GM12878 (cell line): ENCODE measurements around the gene GM2A. TPM values are rescaled to one million over a fixed set of nuclear protein-coding genes. Genes with fewer than 3 reads are reported as not detected.

Experiments
- ATAC-seq: fragments of 200-7000 bp; cut with Tn5 transposase; 3 replicates; pipeline ENCODE4 v1.9.1; 2020; ENCODE audit warnings: mild to moderate bottlenecking, moderate library complexity
- BruUV-seq: library from RNA; stranded (reverse); fragments of 400-500 nt; replicated peaks from 2 replicates; lab custom pipeline; 2021; lab: Mats Ljungman, UMichigan
- CTCF ChIA-PET: fragments of 300-600 bp; sonication (Branson Sonifier 250); formaldehyde crosslinking; extraction: SDS; loops from one replicate; lab custom pipeline; 2021; ENCODE audit warnings: inconsistent platforms; lab: Yijun Ruan, JAX
- POLR2A ChIA-PET: fragments of 350-600 bp; formaldehyde crosslinking; extraction: SDS; loops from one replicate; lab custom pipeline; 2021; ENCODE audit warnings: inconsistent platforms; lab: Charles Lee
- RAD21 ChIA-PET: fragments of 300-600 bp; sonication (Branson Sonifier 250); formaldehyde crosslinking; loops from one replicate; lab custom pipeline; 2023; ENCODE audit warnings: antibody characterized with exemption; ENCODE audit not compliant: unreplicated experiment; lab: Charles Lee
- SMC1A ChIA-PET: fragments of 300-600 bp; sonication (Branson Sonifier 250); formaldehyde crosslinking; loops from one replicate; lab custom pipeline; 2023; ENCODE audit not compliant: unreplicated experiment, uncharacterized antibody; lab: Charles Lee
- DNase-seq: peaks from one replicate; pipeline ENCODE4 v3.0.0-alpha.2; 2011; ENCODE audit warnings: low read depth, low spot score
- FAIRE-seq: peaks from 3 replicates; lab custom pipeline; 2011; peaks lifted over from hg19 to GRCh38; lab: Jason Lieb, UNC
- H2AFZ ChIP-seq: 2 replicates; pipeline ENCODE4 v1.6.0; 2011; ENCODE audit warnings: low read depth, low read length, control low read depth; ENCODE audit not compliant: control insufficient read depth
- H3K27ac ChIP-seq: 2 replicates; pipeline ENCODE4 v1.5.1; 2011; ENCODE audit warnings: control low read depth; ENCODE audit not compliant: control insufficient read depth, insufficient read depth
- H3K27me3 ChIP-seq, 2 experiments: replicated peaks in 1 of 2; 2 replicates each; pipeline versions ENCODE4 v1.6.0 to v1.6.1; 2011; ENCODE audit warnings: low read length in 1 of 2; ENCODE audit not compliant: control insufficient read depth in 2 of 2, insufficient read depth in 2 of 2
- H3K36me3 ChIP-seq, 2 experiments: 2 replicates each; pipeline ENCODE4 v1.5.1; 2011; ENCODE audit warnings: low read length in 1 of 2; ENCODE audit not compliant: control insufficient read depth in 2 of 2, insufficient read depth in 2 of 2
- H3K4me1 ChIP-seq: 2 replicates; pipeline ENCODE4 v1.6.1; 2011; ENCODE audit warnings: mild to moderate bottlenecking, low read length, moderate library complexity, mixed read lengths; ENCODE audit not compliant: control insufficient read depth, insufficient read depth
- H3K4me2 ChIP-seq: 2 replicates; pipeline ENCODE4 v1.6.0; 2011; ENCODE audit warnings: control low read depth; ENCODE audit not compliant: control insufficient read depth, insufficient read depth
- H3K4me3 ChIP-seq: fragments of 200-600 bp; sonication (generic); 2 replicates; pipeline ENCODE4 v1.5.1; 2016
- H3K79me2 ChIP-seq: 2 replicates; pipeline ENCODE4 v1.6.0; 2011; ENCODE audit warnings: low read length; ENCODE audit not compliant: control insufficient read depth, insufficient read depth
- H3K9ac ChIP-seq: 2 replicates; pipeline ENCODE4 v1.8.0; 2011; ENCODE audit warnings: low read length, control low read depth, mixed read lengths; ENCODE audit not compliant: control insufficient read depth, insufficient read depth
- H3K9me3 ChIP-seq: replicated peaks from 3 replicates; pipeline ENCODE4 v1.5.1; 2011; ENCODE audit warnings: mild to moderate bottlenecking, low read length; ENCODE audit not compliant: control insufficient read depth, insufficient read depth
- H4K20me1 ChIP-seq: 2 replicates; pipeline ENCODE4 v1.6.0; 2011; ENCODE audit not compliant: control insufficient read depth, insufficient read depth
- E4F1 ChIP-seq: fragments of 450-650 bp; IDR thresholded peaks from 2 replicates; pipeline ENCODE4 v1.6.1; 2018; ENCODE audit warnings: borderline replicate concordance, mild to moderate bottlenecking; ENCODE audit not compliant: partially characterized antibody
- HDAC6 ChIP-seq: fragments of 200-600 bp; sonication (generic); IDR thresholded peaks from one replicate; pipeline ENCODE4 v1.8.0; 2017; ENCODE audit warnings: antibody characterized with exemption; ENCODE audit not compliant: unreplicated experiment
- IRF5 ChIP-seq: fragments of 450-650 bp; IDR thresholded peaks from 2 replicates; pipeline ENCODE4 v1.6.1; 2017; ENCODE audit warnings: borderline replicate concordance
- JUNB ChIP-seq: IDR thresholded peaks from 2 replicates; pipeline ENCODE4 v1.6.1; 2016; ENCODE audit warnings: antibody characterized with exemption, mild to moderate bottlenecking
- PAX5 ChIP-seq: IDR thresholded peaks from 2 replicates; pipeline ENCODE4 v1.6.1; 2011; ENCODE audit warnings: low read depth, low read length, borderline replicate concordance
- PKNOX1 ChIP-seq: fragments of 450-650 bp; IDR thresholded peaks from 2 replicates; pipeline ENCODE4 v1.6.1; 2016; ENCODE audit warnings: mild to moderate bottlenecking
- RAD21 ChIP-seq: IDR thresholded peaks from 2 replicates; pipeline ENCODE4 v1.6.1; 2011; ENCODE audit warnings: mild to moderate bottlenecking, low read depth, low read length, moderate library complexity; ENCODE audit not compliant: insufficient read depth
- RB1 ChIP-seq: fragments of 450-650 bp; formaldehyde crosslinking; IDR thresholded peaks from 2 replicates; pipeline ENCODE4 v1.6.1; 2017; ENCODE audit warnings: mild to moderate bottlenecking, borderline replicate concordance
- SUPT20H ChIP-seq: IDR thresholded peaks from 2 replicates; pipeline ENCODE4 v1.6.1; 2011; ENCODE audit warnings: low read depth, mild to moderate bottlenecking, low read length, moderate library complexity, borderline replicate concordance; ENCODE audit not compliant: control insufficient read depth
- TAF1 ChIP-seq: IDR thresholded peaks from 2 replicates; pipeline ENCODE4 v1.6.1; 2011; ENCODE audit warnings: mild to moderate bottlenecking, low read depth, low read length, borderline replicate concordance
- WGBS: methylation state at CpG from one replicate; pipeline ENCODE4 v1.1.6; 2016; ENCODE audit warnings: low lambda C conversion rate; ENCODE audit not compliant: insufficient replicate concordance, insufficient coverage; ENCODE audit errors: missing lambda C conversion rate; 5-methylcytosine and 5-hydroxymethylcytosine counted together
- in situ Hi-C: fragments of 300-500 bp; cut with MboI; formaldehyde crosslinking; loops from 9 replicates; pipeline ENCODE4 v1.14.3; 2018; ENCODE audit warnings: mixed read lengths
- intact Hi-C: fragments of 100-400 bp; cut with micrococcal nuclease; formaldehyde crosslinking; loops from one replicate; pipeline ENCODE4 v1.14.2; 2022; ENCODE audit not compliant: unreplicated experiment
- polyA plus RNA-seq, 11 experiments: library from polyadenylated mRNA; depleted of rRNA in 4 of 11; unstranded in 6 of 11; stranded (reverse) in 5 of 11; fragments of >200 nt; fragmentation: Nextera tagmentation in 4 of 11; fragmentation: Illumina TruSeq in 1 of 11; extraction: Ambion mirVana in 4 of 11; extraction: Trizol in 1 of 11; gene quantifications; 1 replicate in 1 of 11; 2 replicates in 10 of 11; pipeline versions ENCODE4 v1.2.1 to v1.2.3, GENCODE V29; 2011 to 2016; ENCODE audit warnings: inconsistent platforms in 2 of 11, missing spikeins in 2 of 11, low read depth in 1 of 11
- total RNA-seq, 4 experiments: library from RNA; depleted of rRNA in 3 of 4; stranded (reverse); fragments of >200 nt in 3 of 4; fragmentation: Illumina TruSeq in 1 of 4; extraction: Trizol in 1 of 4; gene quantifications; 2 replicates each; pipeline versions ENCODE4 v1.2.1 to v1.2.3, GENCODE V29; 2013 to 2021

The GM2A gene
- total and polyA plus RNA-seq, 10 of the 15 experiments (the other 5 are each of a cell fraction or from before 2014, with no cell fraction given): 33.6 to 106 (median 68.2) TPM

- no peak for TF ChIP-seq E4F1
- TF ChIP-seq PKNOX1: 0 out of 2 replicates have a peak, but pooled peaks have one; percentile 18
- TF ChIP-seq RAD21: no peak
- no peak for TF ChIP-seq JUNB
These were observed 31.5 kb downstream of the GM2A start (continued) for GRCh38 chr5:151284392-151284967.

GRCh38 chr5:151285683-151286082 lies 32.7 kb downstream of the GM2A start:
- BruUV-seq: no TSS peak
- 92% methylated on average over 5 of the region's 5 CpGs for WGBS
- H3K4me3 ChIP-seq: no peak overlapping the region
- SMC1A ChIA-PET: interaction anchor here (0.9 to 2.5 kb wide), 4 partner anchors 10 to 122 kb away, joined by 3 to 8 read pairs (median 3); no protein-coding TSS in a partner anchor
- no peak for ATAC-seq
- no peaks in the 10 kb centered on the region for H3K4me1 ChIP-seq
- H3K27me3 ChIP-seq: no peaks in the 10 kb centered on the region
- RAD21 ChIA-PET: interaction anchor here (1.1 kb wide), 1 partner anchor 30 kb away, joined by 3 read pairs; no protein-coding TSS in a partner anchor
- no peaks in the 10 kb centered on the region for H3K36me3 ChIP-seq
- in situ Hi-C loops: no loop called here
- H3K4me2 ChIP-seq: no peak overlapping the region
- CTCF ChIA-PET: interaction anchor here (0.8 to 2.0 kb wide), 4 partner anchors 13 to 31 kb away, joined by 3 to 8 read pairs (median 4); no protein-coding TSS in a partner anchor
- no peaks in the 10 kb centered on the region for H3K9me3 ChIP-seq
- TF ChIP-seq TAF1 (no peak), SUPT20H (no peak), IRF5 (no peak), HDAC6 (no peak), PAX5 (no peak), RB1 (no peak)
- POLR2A ChIA-PET: interaction anchor here (0.8 kb wide), 1 partner anchor 12 kb away, joined by 3 read pairs; no protein-coding TSS in a partner anchor
- FAIRE-seq: no peak
- no peak overlapping the region for H3K27ac ChIP-seq
- no peak overlapping the region for H3K9ac ChIP-seq
- H3K79me2 ChIP-seq: no peaks in the 10 kb centered on the region
- intact Hi-C loops: no loop called here
- H4K20me1 ChIP-seq: no peaks in the 10 kb centered on the region
- no peak overlapping the region for H2AFZ ChIP-seq
- DNase-seq: no peak
